Urothelium cell line (cell line): Measurements from ENCODE around the gene GBF1.
"Not testable (repeated sequence)": the region's sequence is repeated elsewhere in the genome, so short reads cannot be mapped to it uniquely, and the experiment has no call there.

ENCODE experiments used
- DNase-seq: peaks from one replicate; pipeline ENCODE4 v3.0.0; 2011; ENCODE audit warnings: low spot score, mixed read lengths
- FAIRE-seq: peaks from 2 replicates; lab custom pipeline; 2011; peaks lifted over from hg19 to GRCh38; lab: Jason Lieb, UNC

GBF1 gene, protein sequence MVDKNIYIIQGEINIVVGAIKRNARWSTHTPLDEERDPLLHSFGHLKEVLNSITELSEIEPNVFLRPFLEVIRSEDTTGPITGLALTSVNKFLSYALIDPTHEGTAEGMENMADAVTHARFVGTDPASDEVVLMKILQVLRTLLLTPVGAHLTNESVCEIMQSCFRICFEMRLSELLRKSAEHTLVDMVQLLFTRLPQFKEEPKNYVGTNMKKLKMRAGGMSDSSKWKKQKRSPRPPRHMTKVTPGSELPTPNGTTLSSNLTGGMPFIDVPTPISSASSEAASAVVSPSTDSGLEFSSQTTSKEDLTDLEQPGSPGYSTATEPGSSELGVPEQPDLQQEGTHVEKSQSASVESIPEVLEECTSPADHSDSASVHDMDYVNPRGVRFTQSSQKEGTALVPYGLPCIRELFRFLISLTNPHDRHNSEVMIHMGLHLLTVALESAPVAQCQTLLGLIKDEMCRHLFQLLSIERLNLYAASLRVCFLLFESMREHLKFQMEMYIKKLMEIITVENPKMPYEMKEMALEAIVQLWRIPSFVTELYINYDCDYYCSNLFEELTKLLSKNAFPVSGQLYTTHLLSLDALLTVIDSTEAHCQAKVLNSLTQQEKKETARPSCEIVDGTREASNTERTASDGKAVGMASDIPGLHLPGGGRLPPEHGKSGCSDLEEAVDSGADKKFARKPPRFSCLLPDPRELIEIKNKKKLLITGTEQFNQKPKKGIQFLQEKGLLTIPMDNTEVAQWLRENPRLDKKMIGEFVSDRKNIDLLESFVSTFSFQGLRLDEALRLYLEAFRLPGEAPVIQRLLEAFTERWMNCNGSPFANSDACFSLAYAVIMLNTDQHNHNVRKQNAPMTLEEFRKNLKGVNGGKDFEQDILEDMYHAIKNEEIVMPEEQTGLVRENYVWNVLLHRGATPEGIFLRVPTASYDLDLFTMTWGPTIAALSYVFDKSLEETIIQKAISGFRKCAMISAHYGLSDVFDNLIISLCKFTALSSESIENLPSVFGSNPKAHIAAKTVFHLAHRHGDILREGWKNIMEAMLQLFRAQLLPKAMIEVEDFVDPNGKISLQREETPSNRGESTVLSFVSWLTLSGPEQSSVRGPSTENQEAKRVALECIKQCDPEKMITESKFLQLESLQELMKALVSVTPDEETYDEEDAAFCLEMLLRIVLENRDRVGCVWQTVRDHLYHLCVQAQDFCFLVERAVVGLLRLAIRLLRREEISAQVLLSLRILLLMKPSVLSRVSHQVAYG (N-terminal part only)

DNA sequence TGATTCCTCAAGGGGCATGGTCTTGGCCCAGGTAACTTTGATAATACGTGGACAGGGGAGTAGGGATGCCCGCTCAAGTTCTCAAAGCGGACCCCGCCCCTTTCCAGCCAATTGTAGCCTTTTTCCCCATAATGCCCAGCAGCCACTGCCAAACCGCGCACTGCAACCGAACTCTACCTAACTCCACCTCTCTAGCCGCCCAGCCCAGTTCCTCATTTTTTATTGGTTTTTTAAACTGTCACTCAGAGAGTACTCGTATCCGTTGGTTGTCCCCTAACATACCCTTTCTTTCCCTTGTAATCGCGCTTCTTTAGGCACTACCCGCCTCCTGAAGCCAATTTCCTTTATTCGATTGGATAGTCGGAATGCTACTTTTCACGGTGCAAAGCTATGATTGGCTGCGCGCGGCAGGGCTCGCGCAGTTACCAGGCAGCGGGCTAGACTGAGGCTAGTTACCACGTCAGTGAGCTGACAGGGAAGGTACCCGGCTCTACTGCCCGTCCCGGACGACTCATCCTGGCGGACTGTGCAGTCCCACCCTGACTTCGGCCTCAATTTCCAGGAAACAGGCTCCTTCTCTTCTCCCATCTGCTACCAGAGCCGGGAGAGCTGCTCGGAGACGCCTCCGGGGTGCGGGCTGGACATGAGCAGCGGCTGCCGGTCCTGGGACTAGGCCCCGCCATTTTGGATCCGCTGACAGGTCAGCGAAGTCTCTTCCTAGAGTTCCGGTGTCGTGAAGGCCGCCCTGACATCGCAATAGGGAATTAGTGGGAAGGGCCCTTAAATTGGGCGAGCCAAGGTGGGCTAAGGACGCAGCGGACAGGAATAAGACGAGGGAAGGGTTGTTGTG is at the start of gene GBF1:
Gene GBF1, plus strand, starts transcription at position 451 of the 850 bp plus-strand sequence. CDS start 13,407 bp downstream, outside the sequence.
- FAIRE-seq (peak; percentile 85), DNase-seq (peak; percentile 97)

DNA sequence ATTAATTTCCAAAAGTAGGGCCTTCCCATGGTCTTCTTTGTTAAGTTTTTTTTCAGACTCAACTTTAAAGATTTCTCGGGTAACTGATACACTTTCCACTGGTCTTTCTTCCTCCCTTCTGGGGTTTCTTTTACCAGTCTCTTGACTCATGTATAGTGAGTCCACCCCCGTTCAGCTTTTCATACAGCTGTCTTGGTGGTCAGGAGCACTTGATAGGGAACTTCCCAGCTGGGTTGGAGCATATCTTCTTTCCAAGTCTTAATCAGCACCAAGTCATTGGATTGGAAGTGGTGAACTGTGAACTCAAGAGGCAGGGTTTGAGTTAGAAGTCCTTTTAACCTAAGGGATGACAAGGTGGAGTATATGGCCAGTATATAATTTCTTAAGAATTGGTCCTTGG is 48.4 kb upstream of the GBF1 start:
- DNase-seq (no peak), FAIRE-seq (no peak)

DNA sequence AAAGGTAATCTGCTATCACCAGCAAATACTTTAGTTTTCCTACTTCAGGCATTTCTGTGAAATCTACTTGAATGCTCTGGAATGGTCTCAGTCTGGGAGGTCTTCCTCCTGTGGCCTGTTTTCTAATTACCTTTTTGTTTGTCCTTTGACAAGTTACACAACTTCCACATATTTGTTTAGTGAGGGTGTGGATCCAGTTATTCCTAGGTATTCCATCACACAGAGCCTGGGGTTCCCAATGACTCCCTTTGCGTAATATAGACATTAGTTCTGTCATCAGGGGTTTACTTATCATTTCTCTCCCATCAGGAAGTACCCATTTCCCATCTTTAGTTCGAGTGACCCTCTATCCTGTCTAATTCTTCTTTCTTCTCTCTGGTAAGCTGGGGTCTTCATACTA is 47.3 kb upstream of the GBF1 start:
- DNase-seq (no peak), FAIRE-seq (no peak)

DNA sequence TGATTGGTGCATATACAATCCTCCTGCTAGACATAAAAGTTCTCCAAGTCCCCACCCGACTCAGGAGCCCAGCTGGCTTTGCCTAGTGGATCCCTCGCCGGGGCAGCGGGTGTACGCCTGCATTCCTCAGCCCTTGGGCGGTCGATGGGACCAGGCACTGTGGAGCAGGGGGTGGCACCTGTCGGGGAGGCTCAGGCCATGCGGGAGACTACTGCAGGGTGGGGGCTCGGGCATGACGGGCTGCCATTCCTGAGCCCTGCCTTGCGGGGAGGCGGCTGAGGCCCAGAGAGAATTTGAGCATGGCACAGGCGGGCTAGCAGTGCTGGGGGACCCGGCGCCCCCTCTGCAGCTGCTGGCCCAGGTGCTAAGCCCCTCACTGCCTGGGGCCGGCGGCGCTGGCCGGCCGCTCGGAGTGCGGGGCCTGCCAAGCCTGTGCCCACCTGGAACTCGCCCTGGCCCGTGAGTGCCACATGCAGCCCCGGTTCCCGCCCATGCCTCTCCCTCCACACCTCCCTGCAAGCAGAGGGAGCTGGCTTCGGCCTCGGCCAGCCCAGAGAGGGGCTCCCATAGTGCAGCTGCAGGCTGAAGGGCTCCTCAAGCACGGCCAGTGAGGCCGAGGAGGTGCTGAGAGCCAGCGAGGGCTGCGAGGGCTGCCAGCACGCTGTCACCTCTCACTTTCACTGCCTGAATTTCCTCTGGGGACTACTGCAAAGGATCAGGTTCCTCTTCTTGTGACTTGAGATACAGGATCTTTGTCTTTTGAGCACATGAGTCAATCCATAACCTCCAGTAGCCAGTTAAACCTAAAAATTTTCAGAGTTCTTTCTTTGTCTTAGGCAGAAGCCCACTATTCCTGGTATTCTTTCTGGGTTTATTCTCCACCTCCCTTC is 44.3 kb upstream of the GBF1 start:
- FAIRE-seq, result no peak

DNA sequence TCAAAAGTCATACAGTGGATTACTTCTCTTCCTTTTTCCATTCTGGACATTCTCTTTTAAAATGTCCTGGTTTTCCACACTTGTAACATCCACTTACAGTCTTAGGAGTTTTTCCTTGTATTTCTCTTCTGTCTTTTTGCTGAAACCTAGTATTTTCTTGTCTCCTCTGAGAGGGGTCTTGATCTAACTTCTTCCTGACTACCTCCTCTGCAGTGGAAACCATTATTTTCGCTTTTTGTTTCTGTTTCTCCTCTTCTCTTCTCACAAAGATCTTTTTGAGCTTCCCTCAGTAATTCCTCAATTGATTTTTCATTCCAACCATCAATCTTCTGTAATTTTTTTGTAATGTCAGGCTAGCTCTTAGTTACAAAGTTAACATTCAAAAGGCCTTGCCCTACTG is 42.9 kb upstream of the GBF1 start:
- DNase-seq, result no peak
- FAIRE-seq, result no peak

More for the DNA sequence above, 44.3 kb upstream of the GBF1 start:
- no peak for DNase-seq

DNA sequence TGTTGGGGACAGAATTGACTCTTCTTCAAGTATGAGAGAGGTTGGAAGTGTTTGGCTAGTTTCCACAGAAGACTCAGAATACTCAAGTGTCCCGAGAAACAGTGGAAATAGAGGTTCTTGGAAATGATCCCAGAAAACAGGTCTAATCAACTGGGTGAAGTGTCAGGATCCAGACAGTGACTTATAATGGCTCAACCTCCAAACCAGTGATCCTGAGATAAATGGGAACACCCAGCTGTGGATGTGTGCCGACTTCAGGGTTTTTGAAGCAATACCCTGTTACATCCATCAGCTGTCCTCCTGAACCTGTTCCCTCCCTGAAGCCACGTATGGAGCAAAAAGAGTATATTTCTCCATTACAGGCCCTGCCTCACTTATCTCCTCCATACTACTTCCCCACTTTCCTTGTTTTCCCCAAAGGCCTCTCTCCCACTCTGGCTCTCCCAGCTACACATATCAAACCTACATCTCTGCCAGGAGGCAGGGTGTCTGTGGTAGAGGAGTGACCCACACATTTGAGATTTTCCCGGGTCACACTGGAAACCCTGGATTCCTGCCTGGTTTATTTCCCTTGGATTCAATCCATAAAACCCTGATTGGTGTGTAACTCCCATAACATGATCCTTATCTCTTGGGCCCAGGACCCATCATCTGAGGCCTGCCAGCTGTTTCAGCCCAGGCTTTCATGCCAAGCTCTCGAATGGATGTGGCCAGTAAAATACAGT is 36.9 kb upstream of the GBF1 start:
- FAIRE-seq (no peak), DNase-seq (no peak)

DNA sequence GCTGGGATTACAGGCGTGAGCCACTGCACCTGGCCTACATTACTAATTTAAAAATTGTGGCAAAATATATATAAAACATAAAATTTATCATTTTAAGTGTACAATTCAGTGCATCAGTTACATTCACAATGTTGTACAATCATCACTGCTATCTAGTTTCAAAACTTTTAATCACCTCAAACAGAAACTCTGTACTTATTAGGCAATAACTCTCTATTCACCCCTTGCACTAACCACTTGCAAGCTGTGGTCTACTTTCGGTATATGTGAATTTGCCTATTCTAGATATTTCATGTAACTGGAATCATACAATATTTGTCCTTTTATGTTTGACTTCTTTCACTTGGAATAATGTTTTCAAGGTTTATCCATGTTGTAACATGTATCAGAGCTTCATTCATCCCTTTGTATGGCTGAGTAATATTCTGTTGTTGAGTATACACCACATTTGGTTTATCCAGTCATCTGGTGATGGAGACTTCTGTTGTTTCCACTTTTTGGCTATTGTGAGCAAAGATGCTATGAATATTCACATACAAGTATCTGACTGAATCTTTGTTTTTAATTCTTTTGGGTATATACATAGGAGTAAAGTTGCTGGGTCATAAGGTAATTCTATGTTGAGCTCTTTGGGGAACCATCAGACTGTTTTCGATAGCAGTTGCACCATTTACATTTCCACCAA is 33.6 kb upstream of the GBF1 start:
- no peak for DNase-seq
- FAIRE-seq, result no peak

DNA sequence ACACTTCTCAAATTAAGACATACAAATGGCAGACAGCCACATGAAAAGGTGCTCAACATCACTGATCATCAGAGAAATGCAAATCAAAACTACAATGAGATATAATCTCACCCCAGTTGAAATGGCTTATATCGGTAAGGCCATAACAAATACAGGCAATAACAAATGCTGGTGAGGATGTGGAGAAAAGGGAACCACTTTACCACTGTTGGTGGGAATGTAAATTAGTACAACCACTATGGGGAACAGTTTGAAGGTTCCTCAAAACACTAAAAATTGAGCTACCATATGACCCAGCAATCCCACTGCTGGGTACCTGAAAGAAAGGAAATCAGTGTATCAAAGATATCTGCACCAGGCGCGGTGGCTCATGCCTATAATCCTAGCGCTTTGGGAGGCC is 31.7 kb upstream of the GBF1 start:
- not testable (repeated sequence) for FAIRE-seq

DNA sequence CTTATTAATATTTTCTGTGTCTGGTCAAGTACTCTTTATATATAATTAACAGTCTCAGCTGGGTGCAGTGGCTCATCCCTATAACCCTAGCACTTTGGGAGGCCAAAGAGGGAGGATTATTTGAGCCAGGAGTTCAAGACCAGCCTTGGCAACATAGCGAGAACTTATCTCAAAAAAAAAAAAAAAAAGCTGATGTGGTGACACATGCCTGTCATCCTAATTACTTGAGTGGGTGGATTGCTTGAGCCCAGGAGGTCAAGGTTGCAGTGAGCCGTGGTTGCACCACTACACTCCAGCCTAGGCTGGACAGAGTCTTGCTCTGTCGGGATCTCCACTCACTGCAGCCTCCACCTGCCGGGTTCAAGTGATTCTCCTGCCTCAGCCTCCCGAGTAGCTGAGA is 26.0 kb upstream of the GBF1 start:
- FAIRE-seq (no peak), DNase-seq (no peak)

More for the DNA sequence above, 31.7 kb upstream of the GBF1 start:
- DNase-seq, result not testable (repeated sequence)

DNA sequence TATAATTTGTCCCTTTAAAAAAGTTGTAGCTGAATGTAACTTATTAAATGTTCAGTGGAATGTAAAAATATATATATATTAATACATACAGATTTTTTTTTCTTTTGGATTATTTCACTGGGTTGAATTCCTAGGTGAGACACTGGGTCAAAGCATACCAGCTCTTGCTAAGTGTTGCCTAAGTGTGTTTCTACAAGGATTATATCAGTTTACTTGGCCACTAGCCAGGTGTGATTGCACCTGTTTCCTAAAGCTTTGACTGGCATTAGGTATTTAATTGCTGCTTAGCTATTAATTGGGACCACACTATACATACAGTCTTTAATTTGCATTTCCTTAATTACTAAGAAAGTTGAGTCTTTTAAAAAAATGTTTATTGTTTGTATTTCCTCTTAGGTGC is 24.7 kb upstream of the GBF1 start:
- FAIRE-seq (no peak), DNase-seq (no peak)

DNA sequence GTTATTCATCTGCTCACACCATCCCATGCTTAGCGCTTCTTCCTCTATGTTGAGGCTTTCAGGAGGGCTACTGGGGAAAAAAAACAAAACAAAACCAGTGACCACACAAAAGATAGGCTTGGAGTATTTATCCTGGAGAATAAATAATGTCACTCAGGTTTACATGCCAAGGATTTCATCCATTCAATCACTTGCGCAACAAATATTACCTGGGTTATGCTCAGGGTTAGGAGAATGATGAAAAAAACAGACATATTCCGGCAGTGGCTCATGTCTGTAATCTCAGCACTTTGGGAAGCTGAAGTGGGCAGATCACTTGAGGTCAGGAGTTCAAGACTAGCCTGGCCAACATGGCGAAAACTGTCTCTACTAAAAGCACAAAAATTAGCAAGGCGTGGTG is 22.5 kb upstream of the GBF1 start:
- FAIRE-seq (no peak), DNase-seq (no peak)

DNA sequence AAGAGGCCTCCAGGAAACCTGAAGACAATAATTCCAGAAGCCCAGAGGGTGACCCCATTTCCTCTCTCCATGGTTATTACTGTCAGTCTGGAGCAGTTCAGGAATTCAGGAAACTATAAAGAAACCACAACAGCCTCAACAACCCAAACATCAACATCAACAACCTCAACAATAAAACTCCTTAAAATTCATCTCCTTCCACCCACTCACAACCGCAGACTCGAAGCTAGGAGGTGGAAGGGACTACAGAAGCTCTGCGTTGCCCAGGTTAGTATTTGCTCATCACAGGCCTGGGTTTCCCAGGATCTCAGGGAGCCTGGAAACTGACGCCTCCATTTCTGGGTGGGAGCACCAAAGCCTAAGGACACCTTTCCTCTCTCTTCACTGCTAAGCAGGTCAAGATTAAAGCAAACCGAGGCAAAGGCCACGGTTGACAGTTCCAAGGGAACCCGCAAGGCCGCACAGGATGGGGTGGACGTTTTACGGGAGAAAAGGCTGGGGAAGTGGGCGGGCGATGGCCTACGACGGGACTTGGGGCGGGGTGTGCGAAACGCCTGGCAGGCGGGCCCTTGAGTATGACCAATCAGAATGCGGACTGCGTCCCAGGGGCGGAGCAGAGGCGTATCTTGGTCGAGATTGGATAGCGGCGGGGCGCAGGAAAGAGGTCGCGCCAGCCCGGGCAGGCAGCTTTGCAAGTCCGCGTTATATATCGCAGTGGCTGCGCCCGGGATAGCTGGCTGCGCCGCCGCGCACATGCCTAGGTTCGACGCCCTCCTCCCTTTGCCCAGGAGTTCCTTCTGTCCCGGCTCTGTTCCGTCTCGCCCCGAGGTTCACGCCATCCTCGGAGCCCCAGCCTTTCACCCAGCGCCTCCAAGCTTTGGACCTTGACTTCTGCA is 19.4 kb upstream of the GBF1 start, which contains the start of gene ELOVL3:
Gene ELOVL3, plus strand, starts transcription at position 654 of the 896 bp plus-strand sequence. CDS start 250 bp downstream, outside the sequence.
- no peak for FAIRE-seq
- DNase-seq, result no peak

DNA sequence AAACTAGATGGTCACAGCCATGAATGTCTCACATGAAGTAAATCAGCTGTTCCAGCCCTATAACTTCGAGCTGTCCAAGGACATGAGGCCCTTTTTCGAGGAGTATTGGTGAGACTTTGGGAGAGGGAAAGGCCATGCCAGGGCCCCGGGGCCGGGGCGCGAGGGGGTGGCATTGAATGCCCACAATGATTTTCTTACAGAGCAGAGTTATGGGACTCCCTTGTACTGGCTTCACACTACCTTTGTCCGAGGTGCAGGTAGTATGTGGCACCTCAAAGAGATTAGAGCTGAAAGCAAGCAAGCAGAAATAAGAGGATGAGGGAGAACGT is 18.8 kb upstream of the GBF1 start:
- no peak for FAIRE-seq
- no peak for DNase-seq

DNA sequence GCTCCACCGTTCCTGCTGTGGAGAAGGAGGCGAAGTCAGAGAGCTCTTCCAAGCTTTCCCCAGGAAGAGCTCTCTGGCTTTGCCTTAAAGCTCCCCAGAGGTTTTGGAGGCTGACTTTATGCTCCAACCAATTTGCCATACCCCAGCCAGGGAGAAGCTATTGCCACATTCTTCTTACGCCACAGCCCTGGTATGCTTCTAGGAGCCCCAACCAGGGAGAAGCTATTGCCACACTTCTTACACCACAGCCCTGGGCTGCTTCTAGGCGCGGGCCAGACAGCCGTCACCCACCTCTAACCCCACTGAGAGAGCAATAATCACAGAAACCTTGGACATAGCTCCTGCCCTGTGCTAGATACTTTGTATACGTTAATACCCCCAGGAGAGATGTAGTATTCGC is 18.3 kb upstream of the GBF1 start:
- FAIRE-seq, result no peak
- no peak for DNase-seq

DNA sequence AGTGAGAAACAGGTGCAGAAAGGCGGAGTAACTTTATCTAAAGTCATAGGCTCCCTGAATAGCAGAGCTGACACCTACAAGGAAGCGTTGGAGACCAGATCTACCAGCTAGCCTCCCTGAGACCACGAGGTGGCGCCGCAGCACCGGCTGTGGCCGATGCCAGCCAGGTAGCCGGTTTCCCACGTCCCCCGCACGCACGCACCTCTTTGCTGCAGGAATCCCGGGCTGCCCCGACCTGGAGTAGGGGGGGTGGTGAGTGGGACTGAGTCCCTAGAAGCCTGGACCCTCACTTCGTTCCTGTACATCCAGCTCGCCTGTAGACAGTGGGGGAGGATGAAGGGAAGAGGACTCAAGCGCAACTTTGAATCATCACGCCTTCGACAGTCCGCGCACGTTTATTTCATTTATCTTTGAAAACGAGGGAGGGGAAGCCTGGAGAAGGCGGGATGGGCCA is 15.5 kb upstream of the GBF1 start:
- DNase-seq (peak; percentile 88), FAIRE-seq (peak; percentile 92)

DNA sequence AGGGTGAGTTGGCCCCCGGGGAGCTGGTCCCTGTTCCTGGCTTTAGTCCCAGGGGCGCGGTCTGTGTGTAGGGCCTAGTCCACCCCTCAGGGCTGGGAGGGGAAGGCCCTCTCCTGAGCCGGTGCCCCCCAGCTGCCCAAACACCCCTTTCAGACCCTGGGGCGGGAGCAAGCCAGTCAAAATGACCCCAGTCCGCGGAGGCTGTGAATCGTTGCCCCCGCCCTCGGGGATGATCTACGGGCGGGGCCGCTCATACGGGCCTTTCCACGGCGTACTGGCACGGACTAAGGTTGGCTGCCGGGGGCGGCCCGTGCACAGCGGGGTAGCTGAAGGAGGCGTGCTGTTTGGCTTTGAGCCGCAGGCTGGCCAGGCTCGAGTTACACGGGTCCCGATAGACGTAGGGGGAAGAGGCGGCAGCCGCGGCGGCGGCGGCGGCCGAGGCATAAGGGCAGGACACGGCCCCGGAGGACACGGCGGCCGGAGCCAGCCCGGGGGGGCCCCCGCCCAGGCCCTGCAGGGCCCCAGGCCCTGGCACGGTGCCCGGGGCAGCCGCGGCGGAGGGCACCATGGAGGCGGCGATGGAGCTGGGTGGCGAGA is 15.0 kb upstream of the GBF1 start:
- FAIRE-seq (peak; percentile 94), DNase-seq (peak; percentile 80)
